NCI-H2081 (cell line): ENCODE data around the gene PIM2.
A peak's percentile ranks its signal among the peaks of the same experiment; 100 is the strongest.

Experiments used
- DNase-seq, 2 experiments: peaks; one replicate each; lab custom pipeline; 2025; lab: John Stamatoyannopoulos, UW

The PIM2 gene

DNA sequence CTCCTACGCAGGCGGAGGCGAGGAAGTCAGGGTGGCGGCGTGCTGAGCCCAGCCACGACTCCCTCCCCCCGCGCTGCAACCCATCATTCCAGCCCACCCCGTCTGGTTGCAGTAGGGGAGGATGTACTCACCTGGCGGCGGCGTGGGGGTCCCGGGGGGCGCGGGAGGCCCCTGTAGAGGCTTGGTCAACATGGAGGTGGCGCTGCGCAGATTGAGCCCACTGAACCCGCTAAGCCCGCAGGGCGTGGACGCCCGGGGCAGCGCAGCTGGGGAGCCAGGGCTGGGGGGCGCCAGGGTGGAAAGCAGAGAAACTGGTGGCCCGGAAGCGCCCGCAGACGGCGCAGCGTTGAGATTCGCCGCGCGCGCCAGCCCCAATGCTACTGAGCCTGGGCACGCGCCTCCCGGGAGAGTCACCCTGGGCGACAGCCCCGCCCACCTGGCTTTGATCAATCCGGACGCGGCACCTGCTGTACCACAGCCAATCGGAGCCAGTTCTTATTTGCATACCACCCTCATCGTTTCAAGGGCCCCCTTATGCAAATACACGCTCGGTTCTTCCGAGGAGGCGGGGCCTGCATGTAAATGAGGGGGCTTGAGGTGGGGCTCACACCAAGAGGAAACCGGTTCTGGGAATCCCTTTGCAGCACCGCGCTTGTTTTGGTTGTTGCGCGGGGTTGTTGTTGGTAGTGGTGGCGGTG is at the start of gene PIM2:
PIM2 (minus strand) TSS at position 382 of the 698 bp plus-strand sequence; CDS start at position 192, 190 bp downstream.
- DNase-seq: peak; percentile 96

DNA sequence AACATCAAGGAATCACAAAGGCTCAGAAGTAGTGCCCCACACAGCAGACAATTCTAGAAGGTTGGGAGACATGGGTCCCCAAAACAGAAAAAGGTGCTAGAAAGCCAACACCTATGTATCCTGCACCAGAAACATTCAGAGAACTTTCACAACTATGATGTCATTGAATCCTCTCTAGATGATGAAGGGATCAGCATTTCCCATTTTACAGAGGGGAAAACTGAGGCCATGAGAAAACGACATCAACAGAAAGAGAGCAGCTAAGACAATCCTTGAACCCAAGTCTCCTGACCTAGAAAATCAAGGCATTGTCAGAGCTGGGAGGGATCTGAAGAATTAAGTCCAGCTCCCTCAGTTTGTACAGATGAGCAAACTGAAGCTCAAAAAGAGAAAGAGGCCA is 49.6 kb upstream of the PIM2 start:
- DNase-seq: no peak

- DNase-seq: no peak
These were observed 48.2 kb upstream of the PIM2 start for GRCh38 chrX:48966796-48967579.

GRCh38 chrX:48965959-48966358 is 47.1 kb upstream of the PIM2 start:
- DNase-seq: no peak

GRCh38 chrX:48961585-48962091 is 42.8 kb upstream of the PIM2 start:
- DNase-seq: no peak

- no peak for DNase-seq
These were observed 41.5 kb upstream of the PIM2 start for GRCh38 chrX:48960291-48960690.

DNA sequence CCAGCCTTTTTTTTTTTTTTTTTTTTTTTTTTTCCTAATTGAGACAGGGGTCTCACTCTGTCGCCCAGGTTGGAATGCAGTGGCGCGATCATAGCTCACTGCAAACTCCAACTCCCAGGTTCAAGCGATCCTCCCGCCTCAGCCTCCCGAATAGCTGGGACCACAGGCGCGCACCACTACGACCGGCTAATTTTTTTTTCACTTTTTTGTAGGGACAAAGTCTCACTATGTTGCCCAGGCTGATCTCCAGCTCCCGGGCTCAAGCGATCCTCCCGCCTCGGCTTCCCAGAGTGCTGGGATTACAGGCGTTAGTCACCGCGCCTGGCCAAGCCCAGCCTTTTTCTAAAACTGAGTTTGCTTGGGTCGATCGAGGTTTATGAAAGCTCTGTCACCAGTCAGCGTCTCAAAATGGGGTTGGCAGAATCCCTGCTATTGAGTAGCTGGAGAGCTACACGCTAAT is 39.8 kb upstream of the PIM2 start:
- no peak for DNase-seq

GRCh38 chrX:48957827-48958634 is 39.2 kb upstream of the PIM2 start:
- peak; percentile 96 to 97 for DNase-seq

- peak; percentile 61 to 72 for DNase-seq
These were observed 38.6 kb upstream of the PIM2 start, which contains the start of gene OTUD5 for GRCh38 chrX:48957477-48957826. TSS of gene OTUD5 (minus strand) at chrX:48957607. CDS start at chrX:48957570, 37 bp downstream.

DNA sequence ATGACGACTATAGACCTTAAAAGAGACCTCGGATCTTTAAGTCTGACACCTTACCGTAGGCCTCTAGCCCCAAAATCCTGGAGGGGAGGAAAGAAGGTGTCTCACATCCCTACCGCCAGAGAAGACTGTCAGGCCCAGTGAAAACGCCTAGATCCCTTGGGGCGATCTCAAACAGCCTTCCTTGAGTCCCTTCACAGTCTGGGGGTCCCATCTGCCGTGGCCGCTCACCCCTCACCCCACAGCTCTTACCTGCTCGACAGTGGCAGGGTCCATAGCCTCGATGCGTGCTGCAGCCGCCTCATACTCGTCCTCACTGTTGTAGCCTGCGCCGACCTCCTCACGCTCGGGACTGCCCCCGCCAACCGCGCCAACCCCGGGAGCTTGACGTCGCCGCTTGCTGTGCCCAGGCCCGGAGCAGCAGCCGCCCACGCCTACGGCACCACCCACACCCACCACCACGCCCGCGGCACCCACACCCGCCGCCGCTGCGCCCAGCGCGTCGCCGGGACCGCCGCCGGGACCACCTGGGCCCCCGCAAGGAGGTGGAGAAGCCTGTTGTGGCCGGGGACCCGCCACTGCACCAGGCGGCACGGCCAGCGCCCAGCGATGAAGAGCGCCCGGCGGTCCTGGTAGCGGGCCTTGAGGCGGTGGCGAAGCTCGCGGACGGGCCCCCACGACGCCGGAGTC is 38.0 kb upstream of the PIM2 start:
- DNase-seq: no peak

- DNase-seq: no peak
These were observed 29.8 kb upstream of the PIM2 start for GRCh38 chrX:48948589-48948988.

DNA sequence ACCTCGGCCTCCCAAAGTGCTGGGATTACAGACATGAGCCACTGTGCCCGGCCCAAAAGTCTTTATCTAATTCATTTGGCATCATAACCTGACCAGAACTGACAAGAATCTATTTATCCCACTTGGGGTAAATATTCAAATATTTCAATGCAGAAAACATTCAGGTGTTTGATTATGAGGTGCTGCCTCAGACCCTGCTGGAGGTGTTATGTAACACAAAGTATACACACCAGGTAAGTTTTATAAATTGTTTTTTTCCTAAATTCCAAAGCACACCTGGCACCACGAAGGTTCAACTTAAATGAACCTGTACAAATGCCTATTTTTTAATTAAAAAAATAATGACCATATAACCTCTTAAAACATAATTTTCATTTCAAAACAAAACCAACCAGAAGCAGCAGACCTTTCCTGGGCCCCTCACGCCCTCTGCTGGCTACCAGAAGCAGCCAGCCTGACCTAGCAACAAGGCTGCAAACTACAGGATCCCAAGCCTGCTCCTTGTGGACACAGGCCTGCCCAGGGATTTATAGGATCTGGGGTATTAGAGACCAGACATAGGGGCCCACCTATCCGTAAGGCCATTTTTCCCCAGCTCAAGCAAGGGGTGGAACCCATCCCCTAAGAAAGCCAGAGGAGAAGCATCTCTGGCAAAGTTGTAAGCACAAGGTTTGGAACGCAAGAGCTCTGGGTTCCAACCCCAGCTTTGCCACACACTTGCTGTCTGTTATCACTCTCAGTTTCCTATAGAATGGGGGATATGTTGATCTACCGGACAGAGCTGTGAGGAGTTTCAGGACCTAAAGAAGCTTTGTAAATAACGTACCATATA is 26.9 kb upstream of the PIM2 start:
- DNase-seq: peak; percentile 19 to 24

GRCh38 chrX:48942895-48943294 is 24.1 kb upstream of the PIM2 start:
- DNase-seq: no peak

DNA sequence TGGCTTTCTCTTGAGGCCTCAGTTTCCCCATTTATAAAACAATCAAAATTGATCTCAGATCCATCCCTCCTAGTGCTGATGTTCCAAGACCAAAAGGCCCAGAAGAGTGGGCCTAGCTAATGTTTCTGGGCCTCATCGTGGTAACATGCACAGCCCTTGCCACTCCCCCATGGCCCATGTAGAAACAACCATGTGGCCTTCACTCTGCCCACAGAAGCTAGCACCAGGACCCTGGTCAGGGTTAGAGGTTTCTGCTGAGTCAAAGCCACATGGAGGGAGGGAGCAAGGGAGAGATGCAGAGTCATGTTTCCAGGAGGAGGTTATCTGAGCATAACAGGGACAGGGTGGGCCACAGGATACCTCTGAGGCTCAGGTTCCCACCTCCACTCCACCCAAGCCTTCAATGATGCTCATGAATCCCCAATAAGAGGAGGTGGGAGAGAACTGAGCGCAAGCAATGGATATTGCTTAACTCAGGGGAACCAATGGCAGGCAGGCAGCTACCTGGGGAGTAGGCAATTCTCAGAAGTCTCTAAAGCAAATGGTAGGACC is 21.7 kb upstream of the PIM2 start:
- DNase-seq: no peak

DNA sequence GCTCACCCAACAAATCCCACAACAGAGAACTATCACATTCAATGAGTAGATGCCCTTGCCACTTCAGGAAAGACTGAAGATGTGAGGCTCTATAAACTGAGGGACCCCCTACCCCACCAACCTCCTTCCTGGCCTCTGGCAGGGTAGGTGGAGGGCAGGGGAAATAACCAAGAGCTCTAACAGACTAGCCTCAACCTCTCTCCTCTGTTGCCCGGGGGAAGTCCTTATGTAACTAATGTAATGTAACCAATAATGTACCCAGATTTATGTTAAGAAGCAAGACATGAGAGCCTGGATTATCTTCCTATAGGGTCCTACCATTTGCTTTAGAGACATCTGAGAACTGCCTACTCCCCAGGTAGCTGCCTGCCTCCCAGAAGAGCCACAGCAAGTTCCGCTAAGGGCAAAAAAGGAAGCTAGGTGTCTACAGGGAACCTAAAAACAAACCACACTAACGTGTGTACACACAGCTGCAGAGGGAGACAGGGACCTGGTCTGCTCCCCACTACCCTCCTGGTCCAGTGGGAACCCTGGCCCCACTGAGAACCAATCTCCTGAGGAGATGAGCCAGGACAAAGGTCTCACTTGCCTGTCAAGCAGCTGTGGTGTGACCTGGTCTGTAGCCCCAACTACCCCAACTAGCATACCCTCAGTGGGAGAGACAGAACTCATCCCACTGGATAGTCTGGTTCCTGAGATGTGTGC is 20.9 kb upstream of the PIM2 start:
- no peak for DNase-seq

- no peak for DNase-seq
These were observed 20.0 kb upstream of the PIM2 start for GRCh38 chrX:48938721-48939425.

- no peak for DNase-seq
These were observed 18.5 kb upstream of the PIM2 start for GRCh38 chrX:48937054-48937907.

DNA sequence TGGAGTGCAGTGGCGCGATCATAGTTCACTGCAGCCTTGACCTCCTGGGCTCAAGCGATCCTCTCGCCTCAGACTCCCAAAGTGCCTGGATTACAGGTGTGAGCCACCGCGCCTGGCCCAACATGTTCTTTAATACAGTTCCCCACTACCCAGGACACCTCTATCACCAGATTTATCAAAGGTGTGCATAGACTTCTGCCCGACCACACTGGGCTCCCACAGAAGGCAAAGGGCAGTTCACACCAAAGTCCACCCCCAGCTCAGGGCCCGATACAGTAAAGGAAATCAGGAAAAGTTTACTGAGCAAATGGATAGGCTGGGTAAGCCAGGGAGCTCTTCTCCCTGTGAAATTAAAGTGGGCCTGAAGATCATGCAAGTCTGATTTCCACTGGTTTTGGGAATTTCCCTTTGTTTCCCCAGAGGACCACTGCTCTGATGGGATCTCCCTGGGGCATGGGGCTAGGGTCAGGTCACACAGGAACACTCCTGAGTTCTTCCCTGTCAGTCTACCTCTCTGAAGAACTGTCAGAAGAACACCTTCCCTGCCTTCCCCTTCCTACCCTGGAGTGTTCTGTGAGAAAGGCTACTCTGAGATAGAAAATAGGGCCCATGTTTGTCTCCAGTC is 17.7 kb upstream of the PIM2 start:
- DNase-seq: no peak
